HepG2 (cell line): Measurements from ENCODE around the gene MLH1.

Experiments used
- JUN ChIP-seq: sonication (generic); formaldehyde crosslinking; IDR thresholded peaks from 2 replicates; pipeline ENCODE4 v1.4.0; 2020; ENCODE audit warnings: mild to moderate bottlenecking, missing genetic modification reagents
- JUNB ChIP-seq: sonication (generic); formaldehyde crosslinking; IDR thresholded peaks from 2 replicates; pipeline ENCODE4 v1.8.0; 2022; ENCODE audit warnings: missing genetic modification reagents, mild to moderate bottlenecking, borderline replicate concordance
- MXI1 ChIP-seq: IDR thresholded peaks from 3 replicates; pipeline ENCODE4 v1.6.1; 2012; ENCODE audit warnings: low read depth, low read length, inconsistent platforms, borderline replicate concordance
- POLR2A ChIP-seq, 2 experiments: IDR thresholded peaks; 2 replicates each; pipeline ENCODE4 v1.6.1; 2011; ENCODE audit warnings: low read depth in 2 of 2, low read length in 2 of 2, mild to moderate bottlenecking in 1 of 2, moderate library complexity in 1 of 2; ENCODE audit not compliant: insufficient read depth in 1 of 2
- SP1 ChIP-seq, 2 experiments: fragments of 450-650 bp in 1 of 2; sonication (generic) in 1 of 2; formaldehyde crosslinking in 1 of 2; IDR thresholded peaks; 2 replicates each; pipeline versions ENCODE4 v1.4.0 to v1.6.1; 2016 to 2020; ENCODE audit warnings: missing genetic modification reagents in 1 of 2
- TAF1 ChIP-seq: sonication (generic); formaldehyde crosslinking; IDR thresholded peaks from 2 replicates; pipeline ENCODE4 v1.4.0; 2020; ENCODE audit warnings: missing genetic modification reagents
- ZBTB4 ChIP-seq: sonication (generic); formaldehyde crosslinking; IDR thresholded peaks from 2 replicates; pipeline ENCODE4 v1.4.0; 2020; ENCODE audit warnings: missing genetic modification reagents, mild to moderate bottlenecking, borderline replicate concordance
- ZNF407 ChIP-seq: sonication (generic); formaldehyde crosslinking; IDR thresholded peaks from one replicate; pipeline ENCODE4 v1.5.1; 2020; ENCODE audit warnings: mild to moderate bottlenecking, missing genetic modification reagents; ENCODE audit errors: not compliant biosample characterization

GRCh38 chr3:36959821-36960220 is 33.5 kb upstream of the MLH1 start:
- TF ChIP-seq POLR2A (IDR thresholded peaks at IDR 0.05; ENCODE audit: insufficient read depth in 1 of 2, low read depth in 2 of 2, low read length in 2 of 2) (no peak), MXI1 (no peak), TAF1 (CRISPR knock-in tag) (no peak), JUN (no peak), SP1 (IDR thresholded peaks at IDR 0.05) (no peak), SP1 (CRISPR knock-in tag; IDR thresholded peaks at IDR 0.05) (no peak), JUNB (no peak), ZNF407 (no peak), ZBTB4 (CRISPR knock-in tag) (no peak)
